Activated T-helper 2 cell treated with anti-CD3 and anti-CD28 coated beads, Interferon-gamma antibody, Interleukin-2, Interleukin-4, amounts not matched to agents 10 μg/mL and 5 μg/mL and 100 μg/mL, durations not matched to agents 14 hours and 24 hours and 36 hours (primary cell): Measurements from ENCODE around the gene PTAR1. TPM values are rescaled to one million over a fixed set of nuclear protein-coding genes. Genes with fewer than 3 reads are reported as not detected.
"Not testable (repeated sequence)": the region's sequence is repeated elsewhere in the genome, so short reads cannot be mapped to it uniquely, and the experiment has no call there.

Source experiments
- DNase-seq: peaks from one replicate; pipeline ENCODE4 v3.0.0; 2021; ENCODE audit warnings: low spot score
- H3K27ac Mint-ChIP-seq: one replicate; pipeline ENCODE4 v1.8.0; 2021; ENCODE audit warnings: mixed read lengths
- H3K27me3 Mint-ChIP-seq: one replicate; pipeline ENCODE4 v1.8.0; 2021; ENCODE audit warnings: low read depth, mixed read lengths
- H3K36me3 Mint-ChIP-seq: one replicate; pipeline ENCODE4 v1.8.0; 2021; ENCODE audit warnings: low read depth, mixed read lengths
- H3K4me1 Mint-ChIP-seq: one replicate; pipeline ENCODE4 v1.8.0; 2021; ENCODE audit warnings: low read depth, mixed read lengths
- H3K4me3 Mint-ChIP-seq: one replicate; pipeline ENCODE4 v1.8.0; 2021; ENCODE audit warnings: low read depth, mild to moderate bottlenecking, moderate library complexity, mixed read lengths
- H3K9me3 Mint-ChIP-seq: one replicate; pipeline ENCODE4 v1.8.0; 2021; ENCODE audit warnings: mixed read lengths
- intact Hi-C: fragments of 100-400 bp; cut with micrococcal nuclease; formaldehyde crosslinking; loops from one replicate; pipeline ENCODE4 v1.15.1; 2023
- total RNA-seq: library from RNA; stranded (reverse); gene quantifications from 2 replicates; pipeline ENCODE4 v1.2.3, GENCODE V29; 2022

PTAR1 gene
- 51.1 and 57.2 TPM in 2 replicates for total RNA-seq

- H3K27ac Mint-ChIP-seq = peak within 1 kb of the TSS; percentile 94
- H3K4me1 Mint-ChIP-seq = peaks cover 25% of the 10 kb centered on the region
- no peaks in the 10 kb centered on the region for H3K27me3 Mint-ChIP-seq
- H3K4me3 Mint-ChIP-seq = peak within 1 kb of the TSS; percentile 97
- intact Hi-C loops = loop anchor here (1.0 to 5.0 kb wide), 5 partner anchors 61 to 653 kb away; partner anchors contain the start of genes APBA1, CFAP95 and KLF9
- H3K36me3 Mint-ChIP-seq = peaks cover 31% of the 10 kb centered on the region
- H3K9me3 Mint-ChIP-seq = no peaks in the 10 kb centered on the region
- DNase-seq = peak; percentile 87
These were observed at the start of gene PTAR1 for GRCh38 chr9:69759421-69760277. Gene PTAR1 (minus strand): TSS chr9:69760011. CDS start chr9:69759938, 73 bp downstream.

GRCh38 chr9:69809304-69809863 lies 49.6 kb upstream of the PTAR1 start:
- no peak overlapping the region for H3K4me3 Mint-ChIP-seq
- peaks cover 7% of the 10 kb centered on the region for H3K36me3 Mint-ChIP-seq
- peaks cover 4% of the 10 kb centered on the region for H3K27me3 Mint-ChIP-seq
- peak overlapping the region; percentile 18 for H3K27ac Mint-ChIP-seq
- peaks cover 32% of the 10 kb centered on the region for H3K4me1 Mint-ChIP-seq
- peaks cover 18% of the 10 kb centered on the region for H3K9me3 Mint-ChIP-seq
- intact Hi-C loops = loop anchor here (1.0 kb wide), 2 partner anchors 69 to 110 kb away; no protein-coding TSS in a partner anchor
- peak; percentile 28 for DNase-seq

GRCh38 chr9:69806627-69807026 lies 46.8 kb upstream of the PTAR1 start:
- no peak overlapping the region for H3K27ac Mint-ChIP-seq
- intact Hi-C loops = no loop called here
- no peak overlapping the region for H3K4me3 Mint-ChIP-seq
- peaks cover 2% of the 10 kb centered on the region for H3K36me3 Mint-ChIP-seq
- DNase-seq = no peak
- H3K4me1 Mint-ChIP-seq = peaks cover 29% of the 10 kb centered on the region
- peaks cover 9% of the 10 kb centered on the region for H3K9me3 Mint-ChIP-seq
- H3K27me3 Mint-ChIP-seq = peaks cover 9% of the 10 kb centered on the region

GRCh38 chr9:69805962-69806515 lies 46.2 kb upstream of the PTAR1 start:
- peaks cover 27% of the 10 kb centered on the region for H3K4me1 Mint-ChIP-seq
- H3K27ac Mint-ChIP-seq = no peak overlapping the region

GRCh38 chr9:69801989-69802388 lies 42.2 kb upstream of the PTAR1 start:
- H3K27me3 Mint-ChIP-seq = peaks cover 22% of the 10 kb centered on the region
- no peak for DNase-seq
- H3K9me3 Mint-ChIP-seq = no peaks in the 10 kb centered on the region
- H3K36me3 Mint-ChIP-seq = no peaks in the 10 kb centered on the region
- no peak overlapping the region for H3K4me3 Mint-ChIP-seq
- intact Hi-C loops = no loop called here
- H3K4me1 Mint-ChIP-seq = peaks cover 12% of the 10 kb centered on the region
- no peak overlapping the region for H3K27ac Mint-ChIP-seq

More at GRCh38 chr9:69805962-69806515, 46.2 kb upstream of the PTAR1 start:
- H3K4me3 Mint-ChIP-seq = no peak overlapping the region
- H3K27me3 Mint-ChIP-seq = peaks cover 9% of the 10 kb centered on the region
- H3K9me3 Mint-ChIP-seq = peaks cover 4% of the 10 kb centered on the region
- no peaks in the 10 kb centered on the region for H3K36me3 Mint-ChIP-seq
- no peak for DNase-seq
- intact Hi-C loops = no loop called here

- H3K4me1 Mint-ChIP-seq, H3K27ac Mint-ChIP-seq, DNase-seq, H3K9me3 Mint-ChIP-seq, H3K4me3 Mint-ChIP-seq, H3K36me3 Mint-ChIP-seq, intact Hi-C loops: not testable (repeated sequence)
- H3K27me3 Mint-ChIP-seq = peaks cover 33% of the 10 kb centered on the region
These were observed 40.2 kb upstream of the PTAR1 start for GRCh38 chr9:69800027-69800426.

GRCh38 chr9:69799521-69799920 lies 39.7 kb upstream of the PTAR1 start:
- H3K27ac Mint-ChIP-seq, H3K9me3 Mint-ChIP-seq, DNase-seq, H3K36me3 Mint-ChIP-seq, intact Hi-C loops, H3K4me1 Mint-ChIP-seq, H3K4me3 Mint-ChIP-seq: not testable (repeated sequence)
- peaks cover 32% of the 10 kb centered on the region for H3K27me3 Mint-ChIP-seq

- Mint-ChIP-seq H3K27ac (no peak overlapping the region), H3K27me3 (peaks cover 32% of the 10 kb centered on the region), H3K4me3 (no peak overlapping the region), H3K9me3 (no peaks in the 10 kb centered on the region), H3K36me3 (no peaks in the 10 kb centered on the region), H3K4me1 (peaks cover 4% of the 10 kb centered on the region)
- intact Hi-C loops = no loop called here
- DNase-seq = no peak
These were observed 38.9 kb upstream of the PTAR1 start for GRCh38 chr9:69798744-69799143.

- intact Hi-C loops = no loop called here
- DNase-seq = no peak
- Mint-ChIP-seq H3K9me3 (no peaks in the 10 kb centered on the region), H3K36me3 (no peaks in the 10 kb centered on the region), H3K4me3 (no peak overlapping the region), H3K4me1 (peaks cover 4% of the 10 kb centered on the region), H3K27ac (no peak overlapping the region), H3K27me3 (peaks cover 30% of the 10 kb centered on the region)
These were observed 37.9 kb upstream of the PTAR1 start for GRCh38 chr9:69797675-69798074.

- Mint-ChIP-seq H3K36me3 (no peaks in the 10 kb centered on the region), H3K27ac (no peak overlapping the region), H3K9me3 (no peaks in the 10 kb centered on the region), H3K4me1 (no peaks in the 10 kb centered on the region), H3K4me3 (no peak overlapping the region), H3K27me3 (peaks cover 46% of the 10 kb centered on the region)
- DNase-seq = no peak
- intact Hi-C loops = no loop called here
These were observed 34.5 kb upstream of the PTAR1 start for GRCh38 chr9:69794356-69794755.

GRCh38 chr9:69785757-69786156 lies 25.9 kb upstream of the PTAR1 start:
- Mint-ChIP-seq H3K27ac (no peak overlapping the region), H3K36me3 (no peaks in the 10 kb centered on the region), H3K4me1 (no peaks in the 10 kb centered on the region), H3K27me3 (peaks cover 26% of the 10 kb centered on the region), H3K4me3 (no peak overlapping the region), H3K9me3 (no peaks in the 10 kb centered on the region)
- intact Hi-C loops = no loop called here
- no peak for DNase-seq

- intact Hi-C loops = no loop called here
- Mint-ChIP-seq H3K27me3 (peaks cover 11% of the 10 kb centered on the region), H3K27ac (no peak overlapping the region), H3K4me3 (no peak overlapping the region), H3K9me3 (no peaks in the 10 kb centered on the region), H3K36me3 (no peaks in the 10 kb centered on the region), H3K4me1 (no peaks in the 10 kb centered on the region)
- DNase-seq = no peak
These were observed 13.4 kb upstream of the PTAR1 start for GRCh38 chr9:69773258-69773657.
